ENCODE data around the gene NXPH2.

GRCh38 chr2:138621139-138621538, 159.1 kb downstream of the NXPH2 start:
- TF ChIP-seq CTCF (IDR thresholded peaks at IDR 0.05) = no peak
- no peak for TF ChIP-seq POLR2AphosphoS5 (IDR thresholded peaks at IDR 0.05)
